Liver (tissue), 3 donors: Measurements from ENCODE around the gene PKHD1.

Source experiments
- CTCF ChIP-seq: fragments of 150-350 bp; IDR thresholded peaks from 2 replicates; pipeline ENCODE4 v1.5.1; 2017; ENCODE audit warnings: improper control_type of control experiment, low read depth, low read length; ENCODE audit not compliant: missing input control
- EGR1 ChIP-seq, 2 donors: IDR thresholded peaks; 2 replicates each; pipeline ENCODE4 v1.6.1; 2016 to 2018; ENCODE audit warnings: antibody characterized with exemption in 2 of 2, low read depth in 2 of 2
- GABPA ChIP-seq, 2 donors: IDR thresholded peaks in 1 of 2; conservative IDR thresholded peaks in 1 of 2; 2 replicates each; pipeline ENCODE4 v1.6.1; 2016; ENCODE audit warnings: antibody characterized with exemption in 2 of 2, mild to moderate bottlenecking in 1 of 2, moderate library complexity in 1 of 2
- HNF4A ChIP-seq, 2 donors: conservative IDR thresholded peaks; 2 replicates each; pipeline ENCODE4 v1.6.1; 2016; ENCODE audit warnings: antibody characterized with exemption in 2 of 2, mild to moderate bottlenecking in 2 of 2
- MAX ChIP-seq: IDR thresholded peaks from 2 replicates; pipeline ENCODE4 v1.6.1; 2016; ENCODE audit warnings: antibody characterized with exemption
- TAF1 ChIP-seq: conservative IDR thresholded peaks from 2 replicates; pipeline ENCODE4 v1.6.1; 2016; ENCODE audit warnings: antibody characterized with exemption, mild to moderate bottlenecking
- YY1 ChIP-seq: IDR thresholded peaks from 2 replicates; pipeline ENCODE4 v1.6.1; 2016; ENCODE audit warnings: antibody characterized with exemption, mild to moderate bottlenecking
- donor health status: healthy.
- donor health status: healthy.

GRCh38 chr6:51892339-51892738 is 195.1 kb downstream of the PKHD1 start:
- TF ChIP-seq YY1: no peak
- no peak for TF ChIP-seq GABPA (IDR thresholded peaks at IDR 0.05 in 1 of 2, conservative IDR thresholded peaks at IDR 0.05 in 1 of 2)
- no peak for TF ChIP-seq CTCF
- TF ChIP-seq HNF4A (conservative IDR thresholded peaks at IDR 0.05): no peak
- TF ChIP-seq MAX: no peak
- no peak for TF ChIP-seq EGR1 (IDR thresholded peaks at IDR 0.05; ENCODE audit: low read depth in 2 of 2)
- no peak for TF ChIP-seq TAF1
